Right lobe of liver (tissue), 6 donors: ENCODE measurements around the gene DYSF. TPM values are rescaled to one million over a fixed set of nuclear protein-coding genes. Genes with fewer than 3 reads are reported as not detected.

Experiments used
- ATAC-seq, 4 donors: fragments of 200-7000 bp; cut with Tn5 transposase; one replicate each; pipeline ENCODE4 v1.9.1; 2020; ENCODE audit warnings: mild to moderate bottlenecking in 4 of 4, moderate library complexity in 4 of 4
- DNase-seq, 3 donors: peaks; one replicate each; pipeline ENCODE4 v3.0.0-alpha.2; 2020
- H3K27ac ChIP-seq, 3 donors: fragments of 200-600 bp; one replicate each; pipeline ENCODE4 v1.8.0; 2022
- H3K27me3 ChIP-seq, 2 donors: fragments of 200-600 bp; one replicate each; pipeline ENCODE4 v1.8.0; 2022
- H3K36me3 ChIP-seq, 4 donors: fragments of 200-600 bp; sonication (generic) in 1 of 4; one replicate each; pipeline versions ENCODE4 v1.5.1 to v1.8.0; 2017 to 2022; ENCODE audit warnings: control low read depth in 1 of 4
- H3K4me1 ChIP-seq, 4 donors: fragments of 200-600 bp; sonication (generic) in 1 of 4; one replicate each; pipeline versions ENCODE4 v1.5.1 to v1.8.0; 2017 to 2022; ENCODE audit warnings: control low read depth in 1 of 4
- H3K4me3 ChIP-seq, 3 donors: fragments of 200-600 bp; one replicate each; pipeline ENCODE4 v1.8.0; 2022
- H3K9me3 ChIP-seq, 4 donors: fragments of 200-600 bp; sonication (generic) in 1 of 4; one replicate each; pipeline versions ENCODE4 v1.5.1 to v1.8.0; 2017 to 2022; ENCODE audit warnings: control low read depth in 1 of 4
- CTCF ChIP-seq, 4 donors: fragments of 200-600 bp in 3 of 4; fragments of 450-650 bp in 1 of 4; IDR thresholded peaks; one replicate each; pipeline versions ENCODE4 v1.5.1 to v1.8.0; 2016 to 2022; ENCODE audit warnings: antibody characterized with exemption in 4 of 4, mild to moderate bottlenecking in 2 of 4
- POLR2A ChIP-seq: fragments of 450-650 bp; IDR thresholded peaks from one replicate; pipeline ENCODE4 v1.6.1; 2017; ENCODE audit warnings: antibody characterized with exemption, mild to moderate bottlenecking
- WGBS: methylation state at CpG from one replicate; pipeline ENCODE4 v1.1.6; 2018; ENCODE audit warnings: low coverage, low lambda C conversion rate; ENCODE audit not compliant: insufficient coverage; ENCODE audit errors: missing lambda C conversion rate; 5-methylcytosine and 5-hydroxymethylcytosine counted together
- intact Hi-C, 2 donors: fragments of 100-400 bp; cut with DNase I; formaldehyde crosslinking; loops; one replicate each; pipeline versions ENCODE4 v1.11.2 to v1.14.1; 2022
- total RNA-seq, 6 experiments: library from RNA; depleted of rRNA in 2 of 6; stranded (reverse); fragments of >200 nt in 2 of 6; fragmentation: NEBNext Ultra II Directional in 3 of 6; extraction: Animal tissue kit (Norgen Biotek cat#: 25700) in 3 of 6; gene quantifications; one replicate each; pipeline versions ENCODE4 v1.1.0 to v1.2.4, GENCODE V29; 2016 to 2023
- donor health status: DM: no; HTN: yes; CAD: no.
- donor health status: DM: no; HTN: no; CAD: no.
- donor health status: DM: no; HTN: no; CAD: no.
- donor health status: DM: no; HTN: yes; CAD: no.
- donor health status: DM: no; HTN: yes; CAD: no.

DYSF gene
- total RNA-seq, 6 experiments from 2014 or later, result 21.8 to 55.0 (median 32.9) TPM

GRCh38 chr2:71666094-71666474 lies 212.7 kb downstream of the DYSF start:
- ATAC-seq (no peak), DNase-seq (no peak)
- intact Hi-C loops, result no loop called here
- peaks cover 0 to 9% (median 4%) of the 10 kb centered on the region in 4 donors for H3K36me3 ChIP-seq
- no peak for TF ChIP-seq CTCF (IDR thresholded peaks at IDR 0.05)
- no peak for TF ChIP-seq POLR2A
- 83% methylated on average over 4 of the region's 5 CpGs for WGBS
- no peak overlapping the region for H3K4me3 ChIP-seq
- no peak overlapping the region for H3K27ac ChIP-seq
- H3K9me3 ChIP-seq, result no peaks in the 10 kb centered on the region
- H3K27me3 ChIP-seq, result no peaks in the 10 kb centered on the region
- H3K4me1 ChIP-seq, result peaks cover 0 to 4% (median 0%) of the 10 kb centered on the region in 4 donors

GRCh38 chr2:71667256-71668182 lies 214.2 kb downstream of the DYSF start:
- Histone ChIP-seq H3K27ac (no peak overlapping the region), H3K4me3 (no peak overlapping the region), H3K36me3 (peaks cover 0 to 9% (median 4%) of the 10 kb centered on the region in 4 donors), H3K4me1 (peaks cover 0 to 4% (median 0%) of the 10 kb centered on the region in 4 donors), H3K9me3 (no peaks in the 10 kb centered on the region), H3K27me3 (no peaks in the 10 kb centered on the region)
- intact Hi-C loops, result no loop called here
- no peak for TF ChIP-seq CTCF (IDR thresholded peaks at IDR 0.05)
- no peak for TF ChIP-seq POLR2A
- WGBS, result 94% methylated on average over 3 of the region's 15 CpGs
- no peak for ATAC-seq
- no peak for DNase-seq

- peak in 1 of 3 donors; percentile 42 for DNase-seq
- 83% methylated on average over 2 of the region's 17 CpGs for WGBS
- H3K27me3 ChIP-seq, result no peaks in the 10 kb centered on the region
- H3K4me1 ChIP-seq, result peaks cover 0 to 4% (median 0%) of the 10 kb centered on the region in 4 donors
- ATAC-seq, result no peak
- TF ChIP-seq POLR2A, result no peak
- no peak for TF ChIP-seq CTCF (IDR thresholded peaks at IDR 0.05)
- peaks cover 0 to 9% (median 4%) of the 10 kb centered on the region in 4 donors for H3K36me3 ChIP-seq
- H3K9me3 ChIP-seq, result no peaks in the 10 kb centered on the region
- H3K4me3 ChIP-seq, result no peak overlapping the region
- intact Hi-C loops, result no loop called here
- no peak overlapping the region for H3K27ac ChIP-seq
Observed at GRCh38 chr2:71668326-71669057, 215.1 kb downstream of the DYSF start.

- H3K36me3 ChIP-seq, result peaks cover 0 to 9% (median 4%) of the 10 kb centered on the region in 4 donors
- WGBS, result 85% methylated on average over 5 of the region's 9 CpGs
Observed at GRCh38 chr2:71669058-71669456, 215.7 kb downstream of the DYSF start.

More at GRCh38 chr2:71669058-71669456, 215.7 kb downstream of the DYSF start:
- intact Hi-C loops, result no loop called here
- Histone ChIP-seq H3K27me3 (no peaks in the 10 kb centered on the region), H3K9me3 (no peaks in the 10 kb centered on the region), H3K4me3 (no peak overlapping the region), H3K27ac (no peak overlapping the region), H3K4me1 (peaks cover 0 to 4% (median 0%) of the 10 kb centered on the region in 4 donors)
- ATAC-seq (no peak), DNase-seq (no peak)
- TF ChIP-seq POLR2A (no peak), CTCF (IDR thresholded peaks at IDR 0.05) (no peak)
